Neural cell (in vitro differentiated cells): ENCODE results near the gene C11orf68. TPM values are rescaled to one million over a fixed set of nuclear protein-coding genes. Genes with fewer than 3 reads are reported as not detected.

Experiments used
- H2AFZ ChIP-seq: fragments of 200-600, 300-800 bp; sonication (generic), shearing (Covaris generic); 2 replicates; pipeline ENCODE4 v1.6.0; 2014; ENCODE audit warnings: low read depth, mild to moderate bottlenecking, antibody characterized with exemption, low read length, moderate library complexity
- H3F3A ChIP-seq: fragments of 200-600 bp; shearing (Covaris generic); 2 replicates; pipeline ENCODE4 v1.6.1; 2016; ENCODE audit warnings: mild to moderate bottlenecking, moderate library complexity, mixed read lengths, antibody characterized with exemption, low read length; ENCODE audit not compliant: insufficient read depth, poor library complexity, severe bottlenecking
- H3K27ac ChIP-seq: fragments of 200-600, 300-800 bp; sonication (generic), shearing (Covaris generic); 2 replicates; pipeline ENCODE4 v1.5.1; 2014; ENCODE audit warnings: mild to moderate bottlenecking, low read length, moderate library complexity
- H3K27me3 ChIP-seq: fragments of 300-800, 200-600 bp; sonication (generic), shearing (Covaris generic); 2 replicates; pipeline ENCODE4 v1.6.0; 2014; ENCODE audit warnings: mild to moderate bottlenecking, low read depth, low read length, moderate library complexity; ENCODE audit not compliant: insufficient read depth
- H3K36me3 ChIP-seq: fragments of 300-800, 200-600 bp; sonication (generic), shearing (Covaris generic); 2 replicates; pipeline ENCODE4 v1.5.1; 2014; ENCODE audit warnings: mild to moderate bottlenecking, antibody characterized with exemption, low read length, moderate library complexity; ENCODE audit not compliant: insufficient read depth
- H3K4me2 ChIP-seq: fragments of 300-800, 200-600 bp; sonication (generic), shearing (Covaris generic); 2 replicates; pipeline ENCODE4 v1.6.0; 2014; ENCODE audit warnings: mild to moderate bottlenecking, low read length
- H3K4me3 ChIP-seq: fragments of 300-800, 200-600 bp; sonication (generic), shearing (Covaris generic); 2 replicates; pipeline ENCODE4 v1.5.1; 2014; ENCODE audit warnings: mild to moderate bottlenecking, low read length, moderate library complexity
- H3K79me2 ChIP-seq: fragments of 200-600 bp; shearing (Covaris generic); replicated peaks from 2 replicates; pipeline ENCODE4 v1.6.0; 2014; ENCODE audit warnings: mild to moderate bottlenecking, low read length, moderate library complexity; ENCODE audit not compliant: insufficient read depth
- H3K9ac ChIP-seq: fragments of 300-800, 200-600 bp; sonication (generic), shearing (Covaris generic); 2 replicates; pipeline ENCODE4 v1.6.1; 2016; ENCODE audit warnings: mild to moderate bottlenecking, low read length, mixed read lengths
- H3K9me2 ChIP-seq: fragments of 200-600 bp; shearing (Covaris generic); 2 replicates; pipeline ENCODE4 v1.6.1; 2016; ENCODE audit warnings: mild to moderate bottlenecking, low read length, mixed read lengths; ENCODE audit not compliant: insufficient read depth
- H3K9me3 ChIP-seq: fragments of 200-600, 300-800 bp; sonication (generic), shearing (Covaris generic); 2 replicates; pipeline ENCODE4 v1.6.1; 2016; ENCODE audit warnings: mild to moderate bottlenecking, mixed run types, low read length, moderate library complexity, mixed read lengths
- H4K20me1 ChIP-seq: fragments of 200-600 bp; shearing (Covaris generic); 2 replicates; pipeline ENCODE4 v1.6.1; 2016; ENCODE audit warnings: mild to moderate bottlenecking, mixed run types; ENCODE audit not compliant: insufficient read depth
- CTCF ChIP-seq: fragments of 450-650 bp; IDR thresholded peaks from 2 replicates; pipeline ENCODE4 v1.5.1; 2014; ENCODE audit warnings: antibody characterized with exemption, mild to moderate bottlenecking, moderate library complexity; ENCODE audit not compliant: poor library complexity, severe bottlenecking
- EP300 ChIP-seq: fragments of 450-650 bp; conservative IDR thresholded peaks from 2 replicates; pipeline ENCODE4 v1.6.1; 2014; ENCODE audit warnings: antibody characterized with exemption, mild to moderate bottlenecking, moderate library complexity; ENCODE audit not compliant: poor library complexity, severe bottlenecking
- EZH2 ChIP-seq: fragments of 200-600, 300-800 bp; shearing (Covaris generic), sonication (generic); IDR thresholded peaks from 2 replicates; pipeline ENCODE4 v1.6.1; 2014; ENCODE audit warnings: antibody characterized with exemption, low read length, borderline replicate concordance, mild to moderate bottlenecking; ENCODE audit not compliant: insufficient read depth, poor library complexity, severe bottlenecking
- MXI1 ChIP-seq: fragments of 450-650 bp; conservative IDR thresholded peaks from 2 replicates; pipeline ENCODE4 v1.6.1; 2014; ENCODE audit warnings: antibody characterized with exemption, mild to moderate bottlenecking; ENCODE audit not compliant: poor library complexity, severe bottlenecking
- POLR2AphosphoS5 ChIP-seq: IDR thresholded peaks from 2 replicates; pipeline ENCODE4 v1.6.1; 2012
- RAD21 ChIP-seq: fragments of 450-650 bp; conservative IDR thresholded peaks from 2 replicates; pipeline ENCODE4 v1.6.1; 2014; ENCODE audit warnings: antibody characterized with exemption, mild to moderate bottlenecking, moderate library complexity
- REST ChIP-seq: IDR thresholded peaks from 2 replicates; pipeline ENCODE4 v1.6.1; 2012; ENCODE audit warnings: borderline replicate concordance
- SMC3 ChIP-seq: fragments of 450-650 bp; conservative IDR thresholded peaks from 2 replicates; pipeline ENCODE4 v1.6.1; 2014; ENCODE audit warnings: antibody characterized with exemption, mild to moderate bottlenecking, moderate library complexity; ENCODE audit not compliant: poor library complexity
- TAF1 ChIP-seq: IDR thresholded peaks from 2 replicates; pipeline ENCODE4 v1.6.1; 2012; ENCODE audit warnings: low read depth
- polyA plus RNA-seq: library from polyadenylated mRNA; depleted of rRNA; stranded (reverse); fragments of >200 nt; gene quantifications from 2 replicates; pipeline ENCODE4 v1.2.3, GENCODE V29; 2014

The C11orf68 gene
- polyA plus RNA-seq, 1 donor from 2014 or later: 13.3 TPM

- no peaks in the 10 kb centered on the region for H3K36me3 ChIP-seq
- H3K4me3 ChIP-seq: peak overlapping the region; percentile 96
- H3K27me3 ChIP-seq: no peaks in the 10 kb centered on the region
- H2AFZ ChIP-seq: peak overlapping the region; percentile 56
- H3K9ac ChIP-seq: peak overlapping the region; percentile 86
- no peaks in the 10 kb centered on the region for H3K9me3 ChIP-seq
- peak overlapping the region; percentile 92 for H3K4me2 ChIP-seq
- H3K27ac ChIP-seq: peak overlapping the region; percentile 71
- no peaks in the 10 kb centered on the region for H3K9me2 ChIP-seq
- TF ChIP-seq RAD21: no peak
- no peak for TF ChIP-seq MXI1
- TF ChIP-seq POLR2AphosphoS5: no peak
- TF ChIP-seq EP300: no peak
- no peak for TF ChIP-seq REST
- TF ChIP-seq SMC3: no peak
- no peak for TF ChIP-seq CTCF
- no peak for TF ChIP-seq TAF1
- TF ChIP-seq EZH2: no peak
- peaks cover 20% of the 10 kb centered on the region for H3K79me2 ChIP-seq
- no peaks in the 10 kb centered on the region for H3F3A ChIP-seq
- H4K20me1 ChIP-seq: no peaks in the 10 kb centered on the region
Observed at GRCh38 chr11:65919573-65920371, 910 bp upstream of the C11orf68 start.

DNA sequence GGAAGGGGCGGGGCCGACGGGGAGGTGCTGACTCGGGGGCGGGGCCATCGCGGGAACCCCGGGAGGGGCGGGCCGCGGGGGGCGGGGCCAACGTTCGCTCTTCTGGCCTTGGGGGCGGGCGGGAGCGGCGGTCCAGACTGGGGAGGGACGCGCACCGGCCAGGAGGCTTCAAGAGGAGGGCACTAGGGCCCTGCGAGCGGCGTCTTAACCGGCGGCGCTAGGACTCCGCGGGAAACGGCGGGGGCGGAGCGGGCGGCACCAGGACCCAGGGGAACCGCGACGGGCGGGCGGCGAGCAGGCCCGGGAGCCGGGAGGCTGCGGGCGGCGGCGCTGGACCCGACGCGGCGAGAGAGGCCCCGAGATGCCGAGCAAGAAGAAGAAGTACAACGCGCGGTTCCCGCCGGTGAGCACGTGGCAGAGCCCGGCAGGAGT, 295 bp upstream of the C11orf68 start, which contains the start of gene DRAP1:
Gene DRAP1 (plus strand): TSS at position 286 of the 432 bp plus-strand sequence. CDS start 76 bp downstream, at position 362.
- Histone ChIP-seq H3K9me2 (no peaks in the 10 kb centered on the region), H3K4me3 (peak within 1 kb of the TSS; percentile 97), H3K79me2 (peaks cover 20% of the 10 kb centered on the region), H3F3A (no peaks in the 10 kb centered on the region), H3K4me2 (peak within 1 kb of the TSS; percentile 92), H3K27ac (peak within 1 kb of the TSS; percentile 74), H3K9me3 (no peaks in the 10 kb centered on the region), H4K20me1 (no peaks in the 10 kb centered on the region), H2AFZ (peak within 1 kb of the TSS; percentile 65), H3K27me3 (no peaks in the 10 kb centered on the region), H3K9ac (peak within 1 kb of the TSS; percentile 92), H3K36me3 (no peaks in the 10 kb centered on the region)
- TF ChIP-seq SMC3 (peak; percentile 17), EP300 (peak; percentile 46), CTCF (peak; percentile 16), POLR2AphosphoS5 (peak; percentile 69), MXI1 (peak; percentile 81), RAD21 (no peak), EZH2 (no peak), TAF1 (no peak)
